K562 (cell line): Measurements from ENCODE around the gene MORF4L1. TPM values are rescaled to one million over a fixed set of nuclear protein-coding genes. Genes with fewer than 3 reads are reported as not detected.

Experiments
- E2F5 ChIP-seq: sonication (generic); formaldehyde crosslinking; IDR thresholded peaks from 2 replicates; pipeline ENCODE4 v1.8.0; 2022; ENCODE audit warnings: mild to moderate bottlenecking, missing genetic modification reagents
- ERF ChIP-seq: fragments of 450-650 bp; formaldehyde crosslinking; IDR thresholded peaks from 2 replicates; pipeline ENCODE4 v1.4.0; 2020; ENCODE audit warnings: mild to moderate bottlenecking, mixed read lengths
- KAT8 ChIP-seq: fragments of 450-650 bp; IDR thresholded peaks from 2 replicates; pipeline ENCODE4 v1.6.1; 2016; ENCODE audit warnings: low read depth, mild to moderate bottlenecking
- NCOA1 ChIP-seq: fragments of 450-650 bp; IDR thresholded peaks from 2 replicates; pipeline ENCODE4 v1.6.1; 2016; ENCODE audit warnings: low read depth
- NKRF ChIP-seq: fragments of 450-650 bp; IDR thresholded peaks from 2 replicates; pipeline ENCODE4 v1.6.1; 2016; ENCODE audit warnings: borderline replicate concordance
- STAG1 ChIP-seq: sonication (generic); formaldehyde crosslinking; IDR thresholded peaks from 2 replicates; pipeline ENCODE4 v1.5.0; 2020; ENCODE audit warnings: missing genetic modification reagents, borderline replicate concordance
- TAF7 ChIP-seq: fragments of 450-650 bp; IDR thresholded peaks from 2 replicates; pipeline ENCODE4 v1.6.1; 2016; ENCODE audit warnings: missing genetic modification characterization, missing compliant biosample characterization
- VEZF1 ChIP-seq: fragments of 200-800 bp; sonication (Bioruptor generic); IDR thresholded peaks from 2 replicates; pipeline ENCODE4 v1.6.1; 2017; ENCODE audit warnings: missing genetic modification characterization, missing compliant biosample characterization
- ZBTB7A ChIP-seq: IDR thresholded peaks from 2 replicates; pipeline ENCODE4 v1.6.1; 2011; ENCODE audit warnings: low read depth, mild to moderate bottlenecking, low read length, moderate library complexity, borderline replicate concordance; ENCODE audit not compliant: control insufficient read depth
- ZNF24 ChIP-seq: fragments of 450-650 bp; IDR thresholded peaks from 2 replicates; pipeline ENCODE4 v1.6.1; 2016
- polyA plus RNA-seq, 8 experiments: library from polyadenylated mRNA; depleted of rRNA in 4 of 8; stranded (reverse) in 5 of 8; unstranded in 3 of 8; fragments of >200 nt; fragmentation: Nextera tagmentation in 2 of 8; fragmentation: Illumina TruSeq in 1 of 8; extraction: Ambion mirVana in 2 of 8; extraction: Trizol in 1 of 8; gene quantifications; 2 replicates each; pipeline versions ENCODE4 v1.2.1 to v1.2.3, GENCODE V29; 2011 to 2014; ENCODE audit warnings: inconsistent platforms in 1 of 8, missing spikeins in 1 of 8
- total RNA-seq, 7 experiments: library from RNA; depleted of rRNA in 6 of 7; stranded (reverse); fragments of >200 nt in 6 of 7; fragmentation: Illumina TruSeq in 2 of 7; extraction: Trizol in 2 of 7; gene quantifications; 2 replicates each; pipeline versions ENCODE4 v1.2.1 to v1.2.3, GENCODE V29; 2011 to 2021; ENCODE audit warnings: low replicate concordance in 1 of 7
- TF ChIP-seq, protein P1 (sequence below): sonication (generic); formaldehyde crosslinking; IDR thresholded peaks from 2 replicates; pipeline ENCODE4 v1.8.0; 2023; ENCODE audit warnings: missing genetic modification reagents, mild to moderate bottlenecking, borderline replicate concordance
- TF ChIP-seq, protein P2 (sequence below): sonication (generic); formaldehyde crosslinking; IDR thresholded peaks from 2 replicates; pipeline ENCODE4 v1.8.1; 2023; ENCODE audit warnings: mild to moderate bottlenecking, missing genetic modification reagents

The MORF4L1 gene
- total and polyA plus RNA-seq, 9 of the 15 experiments (the other 6 are each of a cell fraction or from before 2014, with no cell fraction given), result 127 to 615 (median 281) TPM

DNA sequence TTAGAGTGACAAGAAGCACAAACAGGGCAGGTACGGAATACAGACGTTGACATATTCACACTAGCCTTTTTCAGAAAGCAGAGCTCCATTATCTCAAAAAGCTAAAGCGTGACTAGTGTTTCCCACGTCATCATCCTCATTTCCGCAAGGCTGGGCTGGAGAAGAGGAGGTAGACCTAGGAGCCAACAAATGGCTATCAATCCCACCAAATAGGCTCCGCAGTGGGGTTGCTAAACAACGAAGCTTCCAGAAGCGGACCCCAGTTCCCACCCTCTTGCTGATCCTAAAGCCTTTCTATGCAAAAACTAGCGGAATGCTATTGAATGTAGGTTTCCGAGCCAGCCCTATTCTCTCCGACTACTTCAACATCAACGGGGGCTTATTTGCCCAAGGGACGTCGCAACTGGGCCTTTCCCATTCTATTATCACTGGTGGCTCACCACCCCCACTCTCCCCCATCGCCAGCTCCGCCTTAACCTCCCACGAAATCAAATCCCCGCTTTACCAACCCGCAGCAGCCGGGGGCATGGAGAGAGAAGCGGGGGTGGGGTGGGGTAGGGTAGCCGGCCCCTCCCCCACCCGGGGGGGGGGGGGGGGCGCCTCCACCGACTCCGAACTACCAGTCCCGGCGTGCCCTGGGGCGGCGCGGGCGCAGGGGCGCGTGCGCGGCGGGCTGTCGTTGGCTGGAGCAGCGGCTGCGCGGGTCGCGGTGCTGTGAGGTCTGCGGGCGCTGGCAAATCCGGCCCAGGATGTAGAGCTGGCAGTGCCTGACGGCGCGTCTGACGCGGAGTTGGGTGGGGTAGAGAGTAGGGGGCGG, at the start of gene MORF4L1 (continued):
- TF ChIP-seq, protein P1, sequence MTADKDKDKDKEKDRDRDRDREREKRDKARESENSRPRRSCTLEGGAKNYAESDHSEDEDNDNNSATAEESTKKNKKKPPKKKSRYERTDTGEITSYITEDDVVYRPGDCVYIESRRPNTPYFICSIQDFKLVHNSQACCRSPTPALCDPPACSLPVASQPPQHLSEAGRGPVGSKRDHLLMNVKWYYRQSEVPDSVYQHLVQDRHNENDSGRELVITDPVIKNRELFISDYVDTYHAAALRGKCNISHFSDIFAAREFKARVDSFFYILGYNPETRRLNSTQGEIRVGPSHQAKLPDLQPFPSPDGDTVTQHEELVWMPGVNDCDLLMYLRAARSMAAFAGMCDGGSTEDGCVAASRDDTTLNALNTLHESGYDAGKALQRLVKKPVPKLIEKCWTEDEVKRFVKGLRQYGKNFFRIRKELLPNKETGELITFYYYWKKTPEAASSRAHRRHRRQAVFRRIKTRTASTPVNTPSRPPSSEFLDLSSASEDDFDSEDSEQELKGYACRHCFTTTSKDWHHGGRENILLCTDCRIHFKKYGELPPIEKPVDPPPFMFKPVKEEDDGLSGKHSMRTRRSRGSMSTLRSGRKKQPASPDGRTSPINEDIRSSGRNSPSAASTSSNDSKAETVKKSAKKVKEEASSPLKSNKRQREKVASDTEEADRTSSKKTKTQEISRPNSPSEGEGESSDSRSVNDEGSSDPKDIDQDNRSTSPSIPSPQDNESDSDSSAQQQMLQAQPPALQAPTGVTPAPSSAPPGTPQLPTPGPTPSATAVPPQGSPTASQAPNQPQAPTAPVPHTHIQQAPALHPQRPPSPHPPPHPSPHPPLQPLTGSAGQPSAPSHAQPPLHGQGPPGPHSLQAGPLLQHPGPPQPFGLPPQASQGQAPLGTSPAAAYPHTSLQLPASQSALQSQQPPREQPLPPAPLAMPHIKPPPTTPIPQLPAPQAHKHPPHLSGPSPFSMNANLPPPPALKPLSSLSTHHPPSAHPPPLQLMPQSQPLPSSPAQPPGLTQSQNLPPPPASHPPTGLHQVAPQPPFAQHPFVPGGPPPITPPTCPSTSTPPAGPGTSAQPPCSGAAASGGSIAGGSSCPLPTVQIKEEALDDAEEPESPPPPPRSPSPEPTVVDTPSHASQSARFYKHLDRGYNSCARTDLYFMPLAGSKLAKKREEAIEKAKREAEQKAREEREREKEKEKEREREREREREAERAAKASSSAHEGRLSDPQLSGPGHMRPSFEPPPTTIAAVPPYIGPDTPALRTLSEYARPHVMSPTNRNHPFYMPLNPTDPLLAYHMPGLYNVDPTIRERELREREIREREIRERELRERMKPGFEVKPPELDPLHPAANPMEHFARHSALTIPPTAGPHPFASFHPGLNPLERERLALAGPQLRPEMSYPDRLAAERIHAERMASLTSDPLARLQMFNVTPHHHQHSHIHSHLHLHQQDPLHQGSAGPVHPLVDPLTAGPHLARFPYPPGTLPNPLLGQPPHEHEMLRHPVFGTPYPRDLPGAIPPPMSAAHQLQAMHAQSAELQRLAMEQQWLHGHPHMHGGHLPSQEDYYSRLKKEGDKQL (CRISPR knock-in tag), result no peak
- no peak for TF ChIP-seq NKRF
- no peak for TF ChIP-seq KAT8
- no peak for TF ChIP-seq TAF7 (tag)
- TF ChIP-seq ZBTB7A, result peak; percentile 65; the same call in 1 of the 2 replicates
- no peak for TF ChIP-seq E2F5 (CRISPR knock-in tag)
- TF ChIP-seq ERF, result no peak
- peak; percentile 99 for TF ChIP-seq VEZF1 (CRISPR knock-in tag)
- TF ChIP-seq, protein P2, sequence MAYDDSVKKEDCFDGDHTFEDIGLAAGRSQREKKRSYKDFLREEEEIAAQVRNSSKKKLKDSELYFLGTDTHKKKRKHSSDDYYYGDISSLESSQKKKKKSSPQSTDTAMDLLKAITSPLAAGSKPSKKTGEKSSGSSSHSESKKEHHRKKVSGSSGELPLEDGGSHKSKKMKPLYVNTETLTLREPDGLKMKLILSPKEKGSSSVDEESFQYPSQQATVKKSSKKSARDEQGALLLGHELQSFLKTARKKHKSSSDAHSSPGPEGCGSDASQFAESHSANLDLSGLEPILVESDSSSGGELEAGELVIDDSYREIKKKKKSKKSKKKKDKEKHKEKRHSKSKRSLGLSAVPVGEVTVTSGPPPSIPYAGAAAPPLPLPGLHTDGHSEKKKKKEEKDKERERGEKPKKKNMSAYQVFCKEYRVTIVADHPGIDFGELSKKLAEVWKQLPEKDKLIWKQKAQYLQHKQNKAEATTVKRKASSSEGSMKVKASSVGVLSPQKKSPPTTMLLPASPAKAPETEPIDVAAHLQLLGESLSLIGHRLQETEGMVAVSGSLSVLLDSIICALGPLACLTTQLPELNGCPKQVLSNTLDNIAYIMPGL (CRISPR knock-in tag), result no peak
- TF ChIP-seq NCOA1, result no peak
- TF ChIP-seq STAG1 (CRISPR knock-in tag), result no peak
- TF ChIP-seq ZNF24, result no peak
